Neural cell (in vitro differentiated cells): ENCODE results near the gene SIKE1. TPM values are rescaled to one million over a fixed set of nuclear protein-coding genes. Genes with fewer than 3 reads are reported as not detected.
"Not testable (repeated sequence)": the region's sequence is repeated elsewhere in the genome, so short reads cannot be mapped to it uniquely, and the experiment has no call there.

Experiments used
- H2AFZ ChIP-seq: fragments of 200-600, 300-800 bp; sonication (generic), shearing (Covaris generic); 2 replicates; pipeline ENCODE4 v1.6.0; 2014; ENCODE audit warnings: low read depth, mild to moderate bottlenecking, antibody characterized with exemption, low read length, moderate library complexity
- H3F3A ChIP-seq: fragments of 200-600 bp; shearing (Covaris generic); 2 replicates; pipeline ENCODE4 v1.6.1; 2016; ENCODE audit warnings: mild to moderate bottlenecking, moderate library complexity, mixed read lengths, antibody characterized with exemption, low read length; ENCODE audit not compliant: insufficient read depth, poor library complexity, severe bottlenecking
- H3K27ac ChIP-seq: fragments of 200-600, 300-800 bp; sonication (generic), shearing (Covaris generic); 2 replicates; pipeline ENCODE4 v1.5.1; 2014; ENCODE audit warnings: mild to moderate bottlenecking, low read length, moderate library complexity
- H3K27me3 ChIP-seq: fragments of 300-800, 200-600 bp; sonication (generic), shearing (Covaris generic); 2 replicates; pipeline ENCODE4 v1.6.0; 2014; ENCODE audit warnings: mild to moderate bottlenecking, low read depth, low read length, moderate library complexity; ENCODE audit not compliant: insufficient read depth
- H3K36me3 ChIP-seq: fragments of 300-800, 200-600 bp; sonication (generic), shearing (Covaris generic); 2 replicates; pipeline ENCODE4 v1.5.1; 2014; ENCODE audit warnings: mild to moderate bottlenecking, antibody characterized with exemption, low read length, moderate library complexity; ENCODE audit not compliant: insufficient read depth
- H3K4me2 ChIP-seq: fragments of 300-800, 200-600 bp; sonication (generic), shearing (Covaris generic); 2 replicates; pipeline ENCODE4 v1.6.0; 2014; ENCODE audit warnings: mild to moderate bottlenecking, low read length
- H3K4me3 ChIP-seq: fragments of 300-800, 200-600 bp; sonication (generic), shearing (Covaris generic); 2 replicates; pipeline ENCODE4 v1.5.1; 2014; ENCODE audit warnings: mild to moderate bottlenecking, low read length, moderate library complexity
- H3K79me2 ChIP-seq: fragments of 200-600 bp; shearing (Covaris generic); replicated peaks from 2 replicates; pipeline ENCODE4 v1.6.0; 2014; ENCODE audit warnings: mild to moderate bottlenecking, low read length, moderate library complexity; ENCODE audit not compliant: insufficient read depth
- H3K9ac ChIP-seq: fragments of 300-800, 200-600 bp; sonication (generic), shearing (Covaris generic); 2 replicates; pipeline ENCODE4 v1.6.1; 2016; ENCODE audit warnings: mild to moderate bottlenecking, low read length, mixed read lengths
- H3K9me2 ChIP-seq: fragments of 200-600 bp; shearing (Covaris generic); 2 replicates; pipeline ENCODE4 v1.6.1; 2016; ENCODE audit warnings: mild to moderate bottlenecking, low read length, mixed read lengths; ENCODE audit not compliant: insufficient read depth
- H3K9me3 ChIP-seq: fragments of 200-600, 300-800 bp; sonication (generic), shearing (Covaris generic); 2 replicates; pipeline ENCODE4 v1.6.1; 2016; ENCODE audit warnings: mild to moderate bottlenecking, mixed run types, low read length, moderate library complexity, mixed read lengths
- H4K20me1 ChIP-seq: fragments of 200-600 bp; shearing (Covaris generic); 2 replicates; pipeline ENCODE4 v1.6.1; 2016; ENCODE audit warnings: mild to moderate bottlenecking, mixed run types; ENCODE audit not compliant: insufficient read depth
- CTCF ChIP-seq: fragments of 450-650 bp; IDR thresholded peaks from 2 replicates; pipeline ENCODE4 v1.5.1; 2014; ENCODE audit warnings: antibody characterized with exemption, mild to moderate bottlenecking, moderate library complexity; ENCODE audit not compliant: poor library complexity, severe bottlenecking
- EP300 ChIP-seq: fragments of 450-650 bp; conservative IDR thresholded peaks from 2 replicates; pipeline ENCODE4 v1.6.1; 2014; ENCODE audit warnings: antibody characterized with exemption, mild to moderate bottlenecking, moderate library complexity; ENCODE audit not compliant: poor library complexity, severe bottlenecking
- EZH2 ChIP-seq: fragments of 200-600, 300-800 bp; shearing (Covaris generic), sonication (generic); IDR thresholded peaks from 2 replicates; pipeline ENCODE4 v1.6.1; 2014; ENCODE audit warnings: antibody characterized with exemption, low read length, borderline replicate concordance, mild to moderate bottlenecking; ENCODE audit not compliant: insufficient read depth, poor library complexity, severe bottlenecking
- MXI1 ChIP-seq: fragments of 450-650 bp; conservative IDR thresholded peaks from 2 replicates; pipeline ENCODE4 v1.6.1; 2014; ENCODE audit warnings: antibody characterized with exemption, mild to moderate bottlenecking; ENCODE audit not compliant: poor library complexity, severe bottlenecking
- POLR2AphosphoS5 ChIP-seq: IDR thresholded peaks from 2 replicates; pipeline ENCODE4 v1.6.1; 2012
- RAD21 ChIP-seq: fragments of 450-650 bp; conservative IDR thresholded peaks from 2 replicates; pipeline ENCODE4 v1.6.1; 2014; ENCODE audit warnings: antibody characterized with exemption, mild to moderate bottlenecking, moderate library complexity
- SMC3 ChIP-seq: fragments of 450-650 bp; conservative IDR thresholded peaks from 2 replicates; pipeline ENCODE4 v1.6.1; 2014; ENCODE audit warnings: antibody characterized with exemption, mild to moderate bottlenecking, moderate library complexity; ENCODE audit not compliant: poor library complexity
- TAF1 ChIP-seq: IDR thresholded peaks from 2 replicates; pipeline ENCODE4 v1.6.1; 2012; ENCODE audit warnings: low read depth
- polyA minus RNA-seq: library from RNA; depleted of rRNA, polyadenylated mRNA; stranded (reverse); fragments of >200 nt; gene quantifications from 2 replicates; pipeline ENCODE4 v1.2.3, GENCODE V29; 2014
- polyA plus RNA-seq: library from polyadenylated mRNA; depleted of rRNA; stranded (reverse); fragments of >200 nt; gene quantifications from 2 replicates; pipeline ENCODE4 v1.2.3, GENCODE V29; 2014
- TF ChIP-seq, protein P1 (sequence below): IDR thresholded peaks from 2 replicates; pipeline ENCODE4 v1.6.1; 2012; ENCODE audit warnings: borderline replicate concordance

SIKE1 gene
- polyA plus RNA-seq (49.1 and 51.0 TPM in 2 replicates), polyA minus RNA-seq (106 and 118 TPM in 2 replicates)

GRCh38 chr1:114780344-114781226 is at the start of gene SIKE1:
TSS of gene SIKE1 (minus strand) at chr1:114780685. CDS start at chr1:114780607, 78 bp downstream.
- TF ChIP-seq RAD21 (peak; percentile 59), MXI1 (peak; percentile 94), POLR2AphosphoS5 (peak; percentile 97), CTCF (peak; percentile 48), TAF1 (peak; percentile 89), SMC3 (peak; percentile 65), EZH2 (no peak), EP300 (peak; percentile 81)
- TF ChIP-seq, protein P1, sequence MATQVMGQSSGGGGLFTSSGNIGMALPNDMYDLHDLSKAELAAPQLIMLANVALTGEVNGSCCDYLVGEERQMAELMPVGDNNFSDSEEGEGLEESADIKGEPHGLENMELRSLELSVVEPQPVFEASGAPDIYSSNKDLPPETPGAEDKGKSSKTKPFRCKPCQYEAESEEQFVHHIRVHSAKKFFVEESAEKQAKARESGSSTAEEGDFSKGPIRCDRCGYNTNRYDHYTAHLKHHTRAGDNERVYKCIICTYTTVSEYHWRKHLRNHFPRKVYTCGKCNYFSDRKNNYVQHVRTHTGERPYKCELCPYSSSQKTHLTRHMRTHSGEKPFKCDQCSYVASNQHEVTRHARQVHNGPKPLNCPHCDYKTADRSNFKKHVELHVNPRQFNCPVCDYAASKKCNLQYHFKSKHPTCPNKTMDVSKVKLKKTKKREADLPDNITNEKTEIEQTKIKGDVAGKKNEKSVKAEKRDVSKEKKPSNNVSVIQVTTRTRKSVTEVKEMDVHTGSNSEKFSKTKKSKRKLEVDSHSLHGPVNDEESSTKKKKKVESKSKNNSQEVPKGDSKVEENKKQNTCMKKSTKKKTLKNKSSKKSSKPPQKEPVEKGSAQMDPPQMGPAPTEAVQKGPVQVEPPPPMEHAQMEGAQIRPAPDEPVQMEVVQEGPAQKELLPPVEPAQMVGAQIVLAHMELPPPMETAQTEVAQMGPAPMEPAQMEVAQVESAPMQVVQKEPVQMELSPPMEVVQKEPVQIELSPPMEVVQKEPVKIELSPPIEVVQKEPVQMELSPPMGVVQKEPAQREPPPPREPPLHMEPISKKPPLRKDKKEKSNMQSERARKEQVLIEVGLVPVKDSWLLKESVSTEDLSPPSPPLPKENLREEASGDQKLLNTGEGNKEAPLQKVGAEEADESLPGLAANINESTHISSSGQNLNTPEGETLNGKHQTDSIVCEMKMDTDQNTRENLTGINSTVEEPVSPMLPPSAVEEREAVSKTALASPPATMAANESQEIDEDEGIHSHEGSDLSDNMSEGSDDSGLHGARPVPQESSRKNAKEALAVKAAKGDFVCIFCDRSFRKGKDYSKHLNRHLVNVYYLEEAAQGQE = peak; percentile 80
- peaks cover 18% of the 10 kb centered on the region for H3K79me2 ChIP-seq
- no peaks in the 10 kb centered on the region for H4K20me1 ChIP-seq
- peak within 1 kb of the TSS; percentile 86 for H3K9ac ChIP-seq
- peak within 1 kb of the TSS; percentile 81 for H3K4me3 ChIP-seq
- no peaks in the 10 kb centered on the region for H3K36me3 ChIP-seq
- no peaks in the 10 kb centered on the region for H3K9me3 ChIP-seq
- H3F3A ChIP-seq = no peaks in the 10 kb centered on the region
- H3K9me2 ChIP-seq = no peaks in the 10 kb centered on the region
- peak within 1 kb of the TSS; percentile 94 for H3K4me2 ChIP-seq
- H3K27ac ChIP-seq = peak within 1 kb of the TSS; percentile 89
- peak within 1 kb of the TSS; percentile 71 for H2AFZ ChIP-seq
- peaks cover 3% of the 10 kb centered on the region for H3K27me3 ChIP-seq

DNA sequence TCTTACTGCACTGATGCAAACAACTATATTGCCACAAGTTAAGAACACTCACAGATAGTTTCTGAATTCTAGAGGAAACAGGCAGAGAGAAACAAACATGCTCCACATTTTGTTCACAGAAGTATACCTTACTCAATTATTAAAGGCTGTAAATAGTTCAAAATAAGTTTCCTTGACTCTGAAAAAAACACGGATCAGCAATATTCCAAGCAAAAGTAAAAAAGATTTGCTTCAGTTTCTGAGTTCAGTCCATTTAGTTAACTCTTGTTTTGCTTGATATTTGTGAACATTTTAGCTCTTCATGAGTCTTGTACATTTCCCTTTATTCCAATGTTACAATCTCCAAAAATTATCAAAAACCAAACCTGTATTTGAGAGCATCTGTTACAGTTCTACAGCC is 49.6 kb upstream of the SIKE1 start:
- H3K4me3 ChIP-seq, H3K27me3 ChIP-seq, H3K27ac ChIP-seq, H3K36me3 ChIP-seq, H4K20me1 ChIP-seq, H3K4me2 ChIP-seq, H2AFZ ChIP-seq, H3K9ac ChIP-seq, H3K9me2 ChIP-seq, H3K79me2 ChIP-seq, H3F3A ChIP-seq, H3K9me3 ChIP-seq: not testable (repeated sequence)
